NCI-H146 treated with DMSO at 0.1 percent for 48 hours (cell line): ENCODE results near the gene ACLY.

Experiments used
- DNase-seq: peaks from one replicate; lab custom pipeline; 2025; ENCODE audit not compliant: unreplicated experiment; lab: John Stamatoyannopoulos, UW

Gene ACLY

GRCh38 chr17:41918314-41919164 is at the start of gene ACLY:
ACLY (minus strand) TSS chr17:41918951; CDS start chr17:41913873, 5,078 bp downstream.
- DNase-seq, result peak; percentile 93

- DNase-seq, result no peak
Observed at GRCh38 chr17:41967921-41968578, 49.3 kb upstream of the ACLY start.

- DNase-seq, result no peak
Observed at GRCh38 chr17:41967141-41967920, 48.6 kb upstream of the ACLY start.

- DNase-seq, result peak; percentile 69
Observed at GRCh38 chr17:41966463-41967140, 47.9 kb upstream of the ACLY start, which contains the start of gene CNP. CNP (plus strand) TSS chr17:41966795; CDS start chr17:41966885, 90 bp downstream.

GRCh38 chr17:41965694-41966462 is 47.1 kb upstream of the ACLY start:
- peak; percentile 95 for DNase-seq

GRCh38 chr17:41962768-41963434 is 44.1 kb upstream of the ACLY start:
- DNase-seq, result peak; percentile 78

GRCh38 chr17:41962111-41962510 is 43.4 kb upstream of the ACLY start:
- no peak for DNase-seq

GRCh38 chr17:41959336-41960095 is 40.8 kb upstream of the ACLY start:
- no peak for DNase-seq

- DNase-seq, result no peak
Observed at GRCh38 chr17:41959030-41959335, 40.2 kb upstream of the ACLY start.

- no peak for DNase-seq
Observed at GRCh38 chr17:41957869-41958439, 39.2 kb upstream of the ACLY start.

- no peak for DNase-seq
Observed at GRCh38 chr17:41957031-41957868, 38.5 kb upstream of the ACLY start.

GRCh38 chr17:41956522-41956921 is 37.8 kb upstream of the ACLY start:
- no peak for DNase-seq

- DNase-seq, result no peak
Observed at GRCh38 chr17:41948762-41949460, 30.2 kb upstream of the ACLY start.

GRCh38 chr17:41944943-41945342 is 26.2 kb upstream of the ACLY start:
- no peak for DNase-seq

GRCh38 chr17:41943492-41943891 is 24.7 kb upstream of the ACLY start:
- DNase-seq, result no peak

GRCh38 chr17:41942626-41943373 is 24.0 kb upstream of the ACLY start:
- no peak for DNase-seq

GRCh38 chr17:41941168-41941567 is 22.4 kb upstream of the ACLY start:
- no peak for DNase-seq
